HEK293 (cell line): Measurements from ENCODE around the gene DNAH3.
A peak's percentile ranks its signal among the peaks of the same experiment; 100 is the strongest.

ENCODE experiments used
- CTCF ChIA-PET: fragments of 350-600 bp; formaldehyde crosslinking; extraction: SDS; loops from one replicate; lab custom pipeline; 2021; ENCODE audit warnings: antibody characterized with exemption; lab: Yijun Ruan, JAX
- POLR2A ChIA-PET: fragments of 300-600 bp; formaldehyde crosslinking; extraction: SDS; loops from one replicate; lab custom pipeline; 2020; ENCODE audit warnings: antibody characterized with exemption, inconsistent platforms; lab: Yijun Ruan, JAX
- H3K27ac ChIP-seq: fragments of 200-500 bp; sonication (Bioruptor generic); 2 replicates; pipeline ENCODE4 v1.5.1; 2014; ENCODE audit warnings: low read depth, low read length, control low read depth, inconsistent platforms; ENCODE audit errors: extremely low read depth
- H3K36me3 ChIP-seq, 2 experiments: fragments of 200-500 bp in 1 of 2; sonication (Bioruptor generic) in 1 of 2; 1 replicate in 1 of 2; 2 replicates in 1 of 2; pipeline ENCODE4 v1.5.1; 2014 to 2017; ENCODE audit warnings: inconsistent platforms in 2 of 2, low read length in 2 of 2; ENCODE audit not compliant: control insufficient read depth in 2 of 2, insufficient read depth in 1 of 2
- H3K4me1 ChIP-seq: fragments of 200-500 bp; sonication (Bioruptor generic); 2 replicates; pipeline ENCODE4 v1.5.1; 2014; ENCODE audit warnings: mild to moderate bottlenecking, low read length, inconsistent platforms; ENCODE audit not compliant: control insufficient read depth, insufficient read depth
- H3K4me3 ChIP-seq: 2 replicates; pipeline ENCODE4 v1.5.1; 2011; ENCODE audit warnings: low read depth, mild to moderate bottlenecking, control low read depth, low read length, moderate library complexity
- H3K9me3 ChIP-seq: fragments of 200-500 bp; sonication (Bioruptor generic); 2 replicates; pipeline ENCODE4 v1.5.1; 2014; ENCODE audit warnings: low read depth, low read length, inconsistent platforms; ENCODE audit not compliant: control insufficient read depth, insufficient read depth
- BCL11B ChIP-seq: fragments of 450-650 bp; formaldehyde crosslinking; IDR thresholded peaks from 2 replicates; pipeline ENCODE4 v1.5.1; 2016; ENCODE audit warnings: low read depth, missing biosample characterization, missing genetic modification characterization
- INSM2 ChIP-seq: fragments of 450-650 bp; formaldehyde crosslinking; IDR thresholded peaks from 2 replicates; pipeline ENCODE4 v1.5.1; 2016; ENCODE audit warnings: missing biosample characterization, missing genetic modification characterization
- KLF10 ChIP-seq: fragments of 450-650 bp; IDR thresholded peaks from 2 replicates; pipeline ENCODE4 v1.5.1; 2018; ENCODE audit warnings: missing biosample characterization, mild to moderate bottlenecking, missing genetic modification characterization
- KLF8 ChIP-seq: fragments of 450-650 bp; formaldehyde crosslinking; IDR thresholded peaks from 2 replicates; pipeline ENCODE4 v1.5.1; 2016; ENCODE audit warnings: missing biosample characterization, missing genetic modification characterization
- OSR2 ChIP-seq: fragments of 450-650 bp; formaldehyde crosslinking; IDR thresholded peaks from 2 replicates; pipeline ENCODE4 v1.5.1; 2016; ENCODE audit warnings: missing biosample characterization, missing genetic modification characterization
- PRDM10 ChIP-seq: fragments of 450-650 bp; formaldehyde crosslinking; IDR thresholded peaks from 2 replicates; pipeline ENCODE4 v1.5.1; 2016; ENCODE audit warnings: missing biosample characterization, missing genetic modification characterization
- PRDM6 ChIP-seq: fragments of 450-650 bp; formaldehyde crosslinking; IDR thresholded peaks from 2 replicates; pipeline ENCODE4 v1.5.1; 2017; ENCODE audit warnings: missing biosample characterization, missing genetic modification characterization
- TCF7L2 ChIP-seq: IDR thresholded peaks from 2 replicates; pipeline ENCODE4 v1.6.1; 2011; ENCODE audit warnings: low read depth, mild to moderate bottlenecking, inconsistent platforms, low read length, moderate library complexity, borderline replicate concordance
- TRIM28 ChIP-seq: IDR thresholded peaks from 2 replicates; pipeline ENCODE4 v1.6.1; 2011; ENCODE audit warnings: low read length, control low read depth, borderline replicate concordance
- ZBTB49 ChIP-seq: fragments of 450-650 bp; formaldehyde crosslinking; IDR thresholded peaks from 2 replicates; pipeline ENCODE4 v1.5.1; 2016; ENCODE audit warnings: missing biosample characterization, missing genetic modification characterization, low read depth
- ZIC2 ChIP-seq: fragments of 450-650 bp; formaldehyde crosslinking; IDR thresholded peaks from 2 replicates; pipeline ENCODE4 v1.5.1; 2016; ENCODE audit warnings: missing biosample characterization, missing genetic modification characterization
- ZNF132 ChIP-seq: fragments of 450-650 bp; formaldehyde crosslinking; IDR thresholded peaks from 2 replicates; pipeline ENCODE4 v1.5.1; 2017; ENCODE audit warnings: missing biosample characterization, missing genetic modification characterization, borderline replicate concordance
- ZNF155 ChIP-seq: fragments of 450-650 bp; formaldehyde crosslinking; IDR thresholded peaks from 2 replicates; pipeline ENCODE4 v1.5.1; 2016; ENCODE audit warnings: missing biosample characterization, missing genetic modification characterization
- ZNF24 ChIP-seq: fragments of 450-650 bp; formaldehyde crosslinking; IDR thresholded peaks from 2 replicates; pipeline ENCODE4 v1.5.1; 2016; ENCODE audit warnings: missing biosample characterization, missing genetic modification characterization
- ZNF324 ChIP-seq: fragments of 450-650 bp; formaldehyde crosslinking; IDR thresholded peaks from 2 replicates; pipeline ENCODE4 v1.5.1; 2016; ENCODE audit warnings: missing biosample characterization, missing genetic modification characterization
- ZNF37A ChIP-seq: fragments of 450-650 bp; IDR thresholded peaks from 2 replicates; pipeline ENCODE4 v1.5.1; 2018; ENCODE audit warnings: missing biosample characterization, missing genetic modification characterization
- ZNF394 ChIP-seq: fragments of 450-650 bp; formaldehyde crosslinking; IDR thresholded peaks from 2 replicates; pipeline ENCODE4 v1.5.1; 2016; ENCODE audit warnings: missing biosample characterization, missing genetic modification characterization, mild to moderate bottlenecking, moderate library complexity, borderline replicate concordance
- ZNF423 ChIP-seq: fragments of 450-650 bp; formaldehyde crosslinking; IDR thresholded peaks from 2 replicates; pipeline ENCODE4 v1.5.1; 2016; ENCODE audit warnings: missing biosample characterization, missing genetic modification characterization
- ZNF48 ChIP-seq: fragments of 450-650 bp; formaldehyde crosslinking; IDR thresholded peaks from 2 replicates; pipeline ENCODE4 v1.5.1; 2016; ENCODE audit warnings: missing biosample characterization, missing genetic modification characterization
- ZNF580 ChIP-seq: fragments of 450-650 bp; formaldehyde crosslinking; IDR thresholded peaks from 2 replicates; pipeline ENCODE4 v1.5.1; 2016; ENCODE audit warnings: missing biosample characterization, missing genetic modification characterization
- ZNF624 ChIP-seq: fragments of 450-650 bp; formaldehyde crosslinking; IDR thresholded peaks from 2 replicates; pipeline ENCODE4 v1.5.1; 2017; ENCODE audit warnings: missing biosample characterization, missing genetic modification characterization
- ZNF654 ChIP-seq: fragments of 450-650 bp; formaldehyde crosslinking; IDR thresholded peaks from 2 replicates; pipeline ENCODE4 v1.5.1; 2016; ENCODE audit warnings: low read depth, missing biosample characterization, missing genetic modification characterization
- ZNF660 ChIP-seq: fragments of 450-650 bp; IDR thresholded peaks from 2 replicates; pipeline ENCODE4 v1.5.1; 2018; ENCODE audit warnings: missing biosample characterization, mild to moderate bottlenecking, missing genetic modification characterization
- ZSCAN16 ChIP-seq: fragments of 450-650 bp; formaldehyde crosslinking; IDR thresholded peaks from 2 replicates; pipeline ENCODE4 v1.5.1; 2016; ENCODE audit warnings: missing biosample characterization, missing genetic modification characterization

Gene DNAH3

GRCh38 chr16:20957153-20957552 is 193.5 kb downstream of the DNAH3 start:
- ChIA-PET CTCF (no interaction called here), POLR2A (no interaction called here)
- TF ChIP-seq ZSCAN16 (tag by site-specific recombination) (no peak), INSM2 (no peak), KLF10 (tag by site-specific recombination) (no peak), ZBTB49 (no peak), ZNF423 (tag by site-specific recombination) (no peak), ZNF660 (tag by site-specific recombination) (no peak), ZNF155 (tag by site-specific recombination) (no peak), TRIM28 (no peak), KLF8 (tag by site-specific recombination) (no peak), TCF7L2 (no peak), BCL11B (no peak), ZNF48 (tag by site-specific recombination) (no peak), ZNF624 (tag by site-specific recombination) (no peak), ZNF394 (no peak), ZNF132 (tag by site-specific recombination) (no peak), ZIC2 (tag by site-specific recombination) (no peak), ZNF580 (no peak), ZNF24 (tag by site-specific recombination) (no peak), ZNF37A (tag by site-specific recombination) (no peak)
- H3K4me3 ChIP-seq, result no peak overlapping the region
- no peaks in the 10 kb centered on the region for H3K4me1 ChIP-seq
- no peak overlapping the region for H3K27ac ChIP-seq
- no peaks in the 10 kb centered on the region for H3K36me3 ChIP-seq
- H3K9me3 ChIP-seq, result no peaks in the 10 kb centered on the region

GRCh38 chr16:20956319-20956718 is 194.3 kb downstream of the DNAH3 start:
- Histone ChIP-seq H3K4me3 (no peak overlapping the region), H3K9me3 (no peaks in the 10 kb centered on the region), H3K27ac (no peak overlapping the region)
- CTCF ChIA-PET, result no interaction called here
- POLR2A ChIA-PET, result no interaction called here
- TF ChIP-seq ZNF37A (tag by site-specific recombination) (no peak), ZNF654 (tag by site-specific recombination) (peak; percentile 24; the same call in 1 of the 2 replicates), PRDM6 (tag by site-specific recombination) (peak; percentile 79), OSR2 (tag by site-specific recombination) (0 out of 2 replicates have a peak, but pooled peaks have one; percentile 14), PRDM10 (0 out of 2 replicates have a peak, but pooled peaks have one; percentile 26), ZNF324 (tag by site-specific recombination) (no peak)
- TF ChIP-seq, all 188 proteins: peak for 4
- Histone ChIP-seq H3K4me1 (no peaks in the 10 kb centered on the region), H3K36me3 (no peaks in the 10 kb centered on the region)
